GM12875 (cell line): ENCODE results near the gene MGRN1.

Experiments used
- H3K4me3 ChIP-seq: one replicate; pipeline ENCODE4 v1.5.1; 2011; ENCODE audit warnings: low read depth, low read length, control low read depth
- CTCF ChIP-seq: IDR thresholded peaks from 2 replicates; pipeline ENCODE4 v1.5.1; 2011; ENCODE audit warnings: low read depth, mild to moderate bottlenecking, control low read depth, inconsistent platforms, low read length, moderate library complexity, borderline replicate concordance; ENCODE audit not compliant: insufficient read depth

Gene MGRN1

DNA sequence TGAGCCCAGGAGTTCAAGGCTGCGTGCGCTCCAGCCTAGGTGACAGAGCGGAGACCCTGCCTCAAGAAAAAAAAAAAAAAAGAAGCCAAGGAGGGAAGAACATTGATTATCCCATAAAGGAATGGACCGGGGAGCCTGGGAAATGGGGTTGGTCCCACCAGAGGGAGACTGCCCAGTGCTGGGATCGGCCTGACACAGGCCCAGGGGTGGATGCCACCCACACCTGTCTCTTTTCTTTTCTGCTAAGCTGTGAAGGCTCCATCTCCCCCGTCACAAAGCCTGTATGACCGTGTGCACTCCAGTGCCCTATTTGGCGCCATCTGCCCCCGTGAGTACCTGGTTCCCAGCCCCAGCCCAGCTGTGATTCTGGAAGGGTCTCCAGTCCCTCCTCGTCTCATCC, 25.6 kb upstream of the MGRN1 start:
- H3K4me3 ChIP-seq, result no peak overlapping the region
- no peak for TF ChIP-seq CTCF

- no peak for TF ChIP-seq CTCF
- H3K4me3 ChIP-seq, result no peak overlapping the region
These were observed 25.1 kb upstream of the MGRN1 start for GRCh38 chr16:4599545-4599944.

- H3K4me3 ChIP-seq, result no peak overlapping the region
- no peak for TF ChIP-seq CTCF
These were observed 23.4 kb upstream of the MGRN1 start for GRCh38 chr16:4601036-4601863.

GRCh38 chr16:4601864-4602186, 22.8 kb upstream of the MGRN1 start:
- TF ChIP-seq CTCF, result no peak
- H3K4me3 ChIP-seq, result no peak overlapping the region

DNA sequence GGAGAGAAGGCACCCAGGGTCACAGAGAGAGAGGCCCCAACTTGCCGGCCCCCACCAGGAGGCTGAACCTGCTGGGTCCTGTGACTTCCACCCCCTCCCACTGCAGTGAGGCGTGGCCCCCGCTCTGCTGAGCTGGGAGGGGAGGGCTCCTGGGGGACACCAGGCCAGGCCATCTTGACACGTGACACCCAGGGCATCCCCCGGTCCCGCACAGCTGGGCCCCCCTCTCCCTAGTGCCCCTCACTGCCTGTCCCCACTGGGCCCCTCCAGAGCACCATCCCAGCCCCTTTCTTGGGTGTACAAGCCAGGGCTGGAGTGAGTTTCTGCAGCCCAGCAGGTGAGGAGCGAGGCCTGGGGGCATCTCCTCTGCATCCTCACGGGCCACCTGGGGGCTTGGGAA, 22.3 kb upstream of the MGRN1 start:
- TF ChIP-seq CTCF, result no peak

DNA sequence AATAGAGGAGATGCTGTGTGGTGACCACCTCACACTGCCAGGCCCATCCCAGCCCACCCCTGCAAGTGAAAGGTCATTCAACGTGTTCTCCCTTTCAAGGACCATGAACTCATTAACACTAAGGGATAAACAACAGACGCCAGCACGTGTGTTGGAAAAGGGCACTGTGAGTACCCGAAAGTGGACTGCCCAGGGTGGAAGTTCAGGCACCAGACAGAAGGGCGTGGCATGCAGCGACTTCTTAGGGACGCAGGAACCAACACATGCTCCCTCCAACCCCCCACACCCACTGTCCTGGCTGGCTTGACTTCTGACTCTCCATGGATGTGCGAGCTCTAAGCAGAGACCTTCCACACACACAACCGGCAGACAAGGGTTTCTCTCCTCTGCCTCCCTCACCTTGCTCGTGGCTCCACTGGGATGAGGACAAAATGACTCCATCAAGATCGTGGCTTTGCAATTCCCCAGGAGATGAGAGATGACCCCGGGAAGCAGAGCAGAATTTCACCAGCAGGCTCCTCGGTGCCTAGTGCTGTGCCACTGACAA, 20.9 kb upstream of the MGRN1 start:
- H3K4me3 ChIP-seq, result no peak overlapping the region
- TF ChIP-seq CTCF, result no peak

More for the DNA sequence above, 22.3 kb upstream of the MGRN1 start:
- no peak overlapping the region for H3K4me3 ChIP-seq

- no peak overlapping the region for H3K4me3 ChIP-seq
- TF ChIP-seq CTCF, result no peak
These were observed 20.2 kb upstream of the MGRN1 start for GRCh38 chr16:4604401-4604800.
